Tibial nerve (tissue), 3 donors: ENCODE results near the gene SMIM7.

Experiments
- CTCF ChIP-seq, 5 experiments: fragments of 200-600 bp in 3 of 5; fragments of 450-650 bp in 2 of 5; sonication (generic) in 3 of 5; IDR thresholded peaks; one replicate each; pipeline ENCODE4 v1.5.1; 2016 to 2019; ENCODE audit warnings: antibody characterized with exemption in 5 of 5, mild to moderate bottlenecking in 3 of 5, moderate library complexity in 2 of 5
- POLR2A ChIP-seq, 2 donors: fragments of 450-650 bp; IDR thresholded peaks; one replicate each; pipeline ENCODE4 v1.6.1; 2017; ENCODE audit warnings: antibody characterized with exemption in 2 of 2, mild to moderate bottlenecking in 2 of 2, moderate library complexity in 2 of 2

DNA sequence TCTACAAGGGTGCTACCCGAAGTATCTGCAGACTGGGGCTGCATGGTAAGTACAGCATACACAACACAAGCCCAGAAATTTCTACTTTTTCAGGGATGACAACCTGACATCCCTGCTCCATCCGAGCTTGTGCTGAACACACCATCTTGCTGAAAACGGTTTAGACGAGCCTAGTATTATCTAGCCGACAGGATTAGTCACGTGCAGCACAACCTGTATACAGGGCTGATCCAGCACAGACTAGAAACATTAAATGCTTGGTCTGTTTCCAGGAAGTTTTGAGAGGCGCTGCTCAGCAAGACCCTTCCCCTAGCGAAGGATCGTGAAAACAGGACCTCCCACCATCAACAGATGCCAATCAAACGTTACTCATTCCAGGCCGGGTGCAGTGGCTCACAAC lies 4.2 kb downstream of the SMIM7 start:
- TF ChIP-seq CTCF (IDR thresholded peaks at IDR 0.05) (no peak), POLR2A (IDR thresholded peaks at IDR 0.05) (no peak)
